ENCODE data around the gene ZNF232.
"Not testable (repeated sequence)": the region's sequence is repeated elsewhere in the genome, so short reads cannot be mapped to it uniquely, and the experiment has no call there.

- not testable (repeated sequence) for TF ChIP-seq CTCF (IDR thresholded peaks at IDR 0.05; ENCODE audit: insufficient read depth, low read length, poor library complexity, severe bottlenecking); EZH2phosphoT487 (conservative IDR thresholded peaks at IDR 0.05; ENCODE audit: low read length)
Measured at GRCh38 chr17:5128387-5128786, 16.7 kb upstream of the ZNF232 start.
